K562 (cell line): ENCODE measurements around the gene C16orf86. TPM values are rescaled to one million over a fixed set of nuclear protein-coding genes. Genes with fewer than 3 reads are reported as not detected.

Experiments used
- ATAC-seq: fragments of 200-7000 bp; cut with Tn5 transposase; 3 replicates; pipeline ENCODE4 v1.9.1; 2020; ENCODE audit warnings: moderate library complexity
- BruUV-seq: library from RNA; stranded (reverse); fragments of 400-500 nt; replicated peaks from 2 replicates; lab custom pipeline; 2021; lab: Mats Ljungman, UMichigan
- CTCF ChIA-PET: fragments of 300-600 bp; formaldehyde crosslinking; extraction: SDS; loops from one replicate; lab custom pipeline; 2021; ENCODE audit warnings: low intra/inter-chr PET ratio; lab: Yijun Ruan, JAX
- POLR2A ChIA-PET: fragments of 300-600, 350-650 bp; sonication (Branson Sonifier 250); formaldehyde crosslinking; extraction: SDS; loops from one replicate; lab custom pipeline; 2021; ENCODE audit warnings: antibody characterized with exemption, inconsistent platforms; lab: Yijun Ruan, JAX
- DNase-seq, 4 experiments: peaks; one replicate each; pipeline versions ENCODE4 v3.0.0 to v3.0.0-alpha.2; 2011 to 2018; ENCODE audit warnings: low spot score in 3 of 4, mixed read lengths in 3 of 4; ENCODE audit errors: extremely low read depth in 1 of 4
- FAIRE-seq: peaks from 2 replicates; lab custom pipeline; 2011; peaks lifted over from hg19 to GRCh38; lab: Jason Lieb, UNC
- H2AFZ ChIP-seq: 2 replicates; pipeline ENCODE4 v1.6.0; 2011; ENCODE audit warnings: low read depth, low read length, control low read depth, inconsistent platforms
- H3K27ac ChIP-seq: fragments of 200-600 bp; 3 replicates; pipeline ENCODE4 v1.8.0; 2011; ENCODE audit warnings: low read depth, mild to moderate bottlenecking, control low read depth, inconsistent platforms, low read length, moderate library complexity, mixed read lengths; ENCODE audit errors: extremely low read depth
- H3K27me3 ChIP-seq, 2 experiments: fragments of 300-600 bp in 1 of 2; 2 replicates in 1 of 2; 3 replicates in 1 of 2; pipeline versions ENCODE4 v1.6.0 to v1.8.0; 2011; ENCODE audit warnings: inconsistent platforms in 2 of 2, low read length in 2 of 2, mild to moderate bottlenecking in 1 of 2, mixed read lengths in 1 of 2, moderate library complexity in 1 of 2; ENCODE audit not compliant: control insufficient read depth in 2 of 2, insufficient read depth in 2 of 2
- H3K36me3 ChIP-seq: fragments of 300-600 bp; 3 replicates; pipeline ENCODE4 v1.8.0; 2011; ENCODE audit warnings: mild to moderate bottlenecking, low read length, inconsistent platforms; ENCODE audit not compliant: control insufficient read depth, insufficient read depth
- H3K4me1 ChIP-seq, 2 experiments: fragments of 200-600 bp in 1 of 2; replicated peaks in 1 of 2; 2 replicates in 1 of 2; 3 replicates in 1 of 2; pipeline versions ENCODE4 v1.5.1 to v1.8.0; 2011; ENCODE audit warnings: inconsistent platforms in 2 of 2, low read length in 2 of 2, mild to moderate bottlenecking in 1 of 2, mixed read lengths in 1 of 2, moderate library complexity in 1 of 2; ENCODE audit not compliant: control insufficient read depth in 2 of 2, insufficient read depth in 2 of 2
- H3K4me2 ChIP-seq: 2 replicates; pipeline ENCODE4 v1.6.1; 2011; ENCODE audit warnings: low read length, control low read depth, inconsistent platforms, mixed read lengths; ENCODE audit not compliant: insufficient read depth
- H3K4me3 ChIP-seq: fragments of 200-600 bp; sonication (generic), shearing (Covaris generic); 2 replicates; pipeline ENCODE4 v1.5.1; 2016; ENCODE audit warnings: control low read depth, inconsistent platforms
- H3K79me2 ChIP-seq: fragments of 200-600 bp; 3 replicates; pipeline ENCODE4 v1.8.0; 2011; ENCODE audit warnings: low read length, inconsistent platforms; ENCODE audit not compliant: control insufficient read depth, insufficient read depth
- H3K9ac ChIP-seq, 2 experiments: 2 replicates each; pipeline versions ENCODE4 v1.6.0 to v1.6.1; 2011; ENCODE audit warnings: low read depth in 2 of 2, low read length in 2 of 2, control low read depth in 1 of 2, inconsistent platforms in 1 of 2, mild to moderate bottlenecking in 1 of 2, mixed read lengths in 1 of 2; ENCODE audit not compliant: insufficient read depth in 1 of 2
- H3K9me1 ChIP-seq: one replicate; pipeline ENCODE4 v1.6.0; 2011; ENCODE audit warnings: inconsistent platforms, mild to moderate bottlenecking, low read length, moderate library complexity; ENCODE audit not compliant: control insufficient read depth, insufficient read depth
- H3K9me3 ChIP-seq: replicated peaks from 2 replicates; pipeline ENCODE4 v1.5.1; 2011; ENCODE audit warnings: low read depth, low read length, inconsistent platforms; ENCODE audit not compliant: control insufficient read depth, insufficient read depth
- H4K20me1 ChIP-seq: replicated peaks from 2 replicates; pipeline ENCODE4 v1.6.1; 2011; ENCODE audit warnings: low read length, inconsistent platforms, mixed read lengths; ENCODE audit not compliant: control insufficient read depth, insufficient read depth
- ZC3H11A ChIP-seq: IDR thresholded peaks from 2 replicates; pipeline ENCODE4 v1.6.1; 2012; ENCODE audit warnings: low read depth, low read length, improper control_type of control experiment
- ZNF324 ChIP-seq: fragments of 250-450 bp; sonication (Bioruptor Pico); IDR thresholded peaks from 2 replicates; pipeline ENCODE4 v1.4.0; 2020; ENCODE audit warnings: mild to moderate bottlenecking
- WGBS: fragments of 100-300 bp; shearing (Covaris generic); methylation state at CpG from one replicate; pipeline ENCODE4 v1.1.6; 2016; ENCODE audit warnings: low coverage, mixed read lengths; ENCODE audit not compliant: insufficient coverage; ENCODE audit errors: missing lambda C conversion rate; 5-methylcytosine and 5-hydroxymethylcytosine counted together
- in situ Hi-C: fragments of 300-500 bp; cut with MboI; formaldehyde crosslinking; loops from 4 replicates; pipeline ENCODE4 v1.15.0; 2018; ENCODE audit warnings: inconsistent platforms, mixed read lengths
- intact Hi-C: fragments of 100-400 bp; cut with micrococcal nuclease; formaldehyde crosslinking; loops from 2 replicates; pipeline ENCODE4 v1.14.2; 2022
- polyA plus RNA-seq, 8 experiments: library from polyadenylated mRNA; depleted of rRNA in 4 of 8; stranded (reverse) in 5 of 8; unstranded in 3 of 8; fragments of >200 nt; fragmentation: Nextera tagmentation in 2 of 8; fragmentation: Illumina TruSeq in 1 of 8; extraction: Ambion mirVana in 2 of 8; extraction: Trizol in 1 of 8; gene quantifications; 2 replicates each; pipeline versions ENCODE4 v1.2.1 to v1.2.3, GENCODE V29; 2011 to 2014; ENCODE audit warnings: inconsistent platforms in 1 of 8, missing spikeins in 1 of 8
- total RNA-seq, 7 experiments: library from RNA; depleted of rRNA in 6 of 7; stranded (reverse); fragments of >200 nt in 6 of 7; fragmentation: Illumina TruSeq in 2 of 7; extraction: Trizol in 2 of 7; gene quantifications; 2 replicates each; pipeline versions ENCODE4 v1.2.1 to v1.2.3, GENCODE V29; 2011 to 2021; ENCODE audit warnings: low replicate concordance in 1 of 7
- TF ChIP-seq, protein P1 (sequence below), 2 experiments: IDR thresholded peaks; 2 replicates each; pipeline ENCODE4 v1.6.1; 2011; ENCODE audit warnings: borderline replicate concordance in 1 of 2, control low read depth in 1 of 2, low read depth in 1 of 2, low read length in 1 of 2, mild to moderate bottlenecking in 1 of 2, mixed read lengths in 1 of 2, moderate library complexity in 1 of 2; ENCODE audit not compliant: insufficient read depth in 1 of 2, insufficient read length in 1 of 2, poor library complexity in 1 of 2, severe bottlenecking in 1 of 2; ENCODE audit errors: extremely low read depth in 1 of 2

The C16orf86 gene
- total and polyA plus RNA-seq, 9 of the 15 experiments (the other 6 are each of a cell fraction or from before 2014, with no cell fraction given), result 0.13 to 1.2 (median 0.27) TPM; not detected in 3

- Histone ChIP-seq H3K27me3 (peaks cover 8 to 53% of the 10 kb centered on the region in 2 experiments; a peak in 4 of 5 replicates), H3K36me3 (no peaks in the 10 kb centered on the region), H3K4me1 (peaks cover 0 to 55% of the 10 kb centered on the region in 2 experiments; a peak in 3 of 5 replicates), H2AFZ (no peak overlapping the region), H3K4me2 (no peak overlapping the region)
- ChIA-PET POLR2A (interaction anchor here (0.7 to 1.1 kb wide), 4 partner anchors 9 to 405 kb away, joined by 3 to 4 read pairs (median 3); no protein-coding TSS in a partner anchor), CTCF (no interaction called here)
- 11% methylated on average over 12 of the region's 15 CpGs for WGBS
- ATAC-seq, result no peak
- TF ChIP-seq ZNF324 (CRISPR knock-in tag) (no peak), ZC3H11A (no peak)
- TF ChIP-seq, protein P1, sequence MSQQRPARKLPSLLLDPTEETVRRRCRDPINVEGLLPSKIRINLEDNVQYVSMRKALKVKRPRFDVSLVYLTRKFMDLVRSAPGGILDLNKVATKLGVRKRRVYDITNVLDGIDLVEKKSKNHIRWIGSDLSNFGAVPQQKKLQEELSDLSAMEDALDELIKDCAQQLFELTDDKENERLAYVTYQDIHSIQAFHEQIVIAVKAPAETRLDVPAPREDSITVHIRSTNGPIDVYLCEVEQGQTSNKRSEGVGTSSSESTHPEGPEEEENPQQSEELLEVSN (IDR thresholded peaks at IDR 0.05; ENCODE audit: borderline replicate concordance in 1 of 2, extremely low read depth in 1 of 2, insufficient read depth in 1 of 2, insufficient read length in 1 of 2, low read depth in 1 of 2, low read length in 1 of 2, poor library complexity in 1 of 2, severe bottlenecking in 1 of 2), result peak in 1 of 2 experiments; percentile 24
- TF ChIP-seq, all 486 proteins: peak for 1
- H3K9me1 ChIP-seq, result no peaks in the 10 kb centered on the region
- no TSS peak for BruUV-seq
- H3K27ac ChIP-seq, result no peak overlapping the region
- no peaks in the 10 kb centered on the region for H3K9me3 ChIP-seq
- DNase-seq (no peak), FAIRE-seq (no peak)
- H3K9ac ChIP-seq, result no peak overlapping the region
- no peak overlapping the region for H3K4me3 ChIP-seq
- in situ Hi-C loops, result no loop called here
- intact Hi-C loops, result no loop called here
- H3K79me2 ChIP-seq, result no peaks in the 10 kb centered on the region
- H4K20me1 ChIP-seq, result peaks cover 7% of the 10 kb centered on the region; the same call in 1 of the 2 replicates
Observed at GRCh38 chr16:67647111-67647651, 19.4 kb upstream of the C16orf86 start.
